Gastrocnemius medialis (tissue), 4 donors: ENCODE data around the gene PTPRM. TPM values are rescaled to one million over a fixed set of nuclear protein-coding genes. Genes with fewer than 3 reads are reported as not detected.

Source experiments
- ATAC-seq, 2 donors: fragments of 150-250 bp; one replicate each; pipeline ENCODE4 v1.9.1; 2016
- DNase-seq, 2 donors: peaks; one replicate each; pipeline ENCODE4 v3.0.0-alpha.2; 2019
- H3K27ac ChIP-seq, 4 donors: fragments of 200-600 bp; sonication (generic); 1 replicate in 1 of 4; 2 replicates in 3 of 4; pipeline ENCODE4 v1.5.1; 2016 to 2018; ENCODE audit warnings: mild to moderate bottlenecking in 2 of 4, moderate library complexity in 1 of 4
- H3K27me3 ChIP-seq, 3 donors: fragments of 200-600 bp; sonication (generic) in 2 of 3; 1 replicate in 1 of 3; 2 replicates in 2 of 3; pipeline versions ENCODE4 v1.5.1 to v1.6.0; 2016 to 2019; ENCODE audit warnings: mild to moderate bottlenecking in 1 of 3, moderate library complexity in 1 of 3
- H3K36me3 ChIP-seq, 2 donors: fragments of 200-600 bp; sonication (generic) in 1 of 2; one replicate each; pipeline ENCODE4 v1.5.1; 2017 to 2018
- H3K4me1 ChIP-seq, 2 donors: fragments of 200-600 bp; sonication (generic) in 1 of 2; one replicate each; pipeline ENCODE4 v1.5.1; 2016 to 2017; ENCODE audit warnings: mild to moderate bottlenecking in 2 of 2
- H3K4me3 ChIP-seq, 4 donors: fragments of 200-600 bp; sonication (generic) in 3 of 4; 1 replicate in 1 of 4; 2 replicates in 3 of 4; pipeline ENCODE4 v1.5.1; 2016 to 2019; ENCODE audit warnings: mild to moderate bottlenecking in 2 of 4
- H3K9me3 ChIP-seq, 3 donors: fragments of 200-600 bp; sonication (generic) in 2 of 3; 1 replicate in 1 of 3; 2 replicates in 2 of 3; pipeline ENCODE4 v1.5.1; 2016 to 2019
- CTCF ChIP-seq, 5 experiments: fragments of 450-650 bp in 3 of 5; fragments of 200-600 bp in 2 of 5; sonication (generic) in 2 of 5; IDR thresholded peaks in 4 of 5; conservative IDR thresholded peaks in 1 of 5; 1 replicate in 4 of 5; 2 replicates in 1 of 5; pipeline ENCODE4 v1.5.1; 2016 to 2019; ENCODE audit warnings: antibody characterized with exemption in 5 of 5, mild to moderate bottlenecking in 3 of 5, moderate library complexity in 3 of 5
- POLR2A ChIP-seq, 2 donors: fragments of 450-650 bp; IDR thresholded peaks; one replicate each; pipeline ENCODE4 v1.6.1; 2017; ENCODE audit warnings: antibody characterized with exemption in 2 of 2, mild to moderate bottlenecking in 2 of 2, moderate library complexity in 2 of 2
- in situ Hi-C, 4 donors: fragments of 200-750 bp; cut with MboI; loops; one replicate each; pipeline versions ENCODE4 v1.15.0 to v1.8.0; 2017; ENCODE audit warnings: low sequenced_read_pairs in 4 of 4
- intact Hi-C: fragments of 100-400 bp; cut with DNase I; formaldehyde crosslinking; loops from one replicate; pipeline ENCODE4 v1.15.1; 2023; ENCODE audit warnings: low total_unique reads
- total RNA-seq, 4 donors: library from RNA; depleted of rRNA; stranded (reverse); fragments of >200 nt; gene quantifications; one replicate each; pipeline versions ENCODE4 v1.1.0 to v1.2.3, GENCODE V29; 2016

PTPRM gene
- total RNA-seq, 4 donors from 2014 or later, result 52.6 to 79.3 (median 63.8) TPM

GRCh38 chr18:8339952-8340351, 772.8 kb downstream of the PTPRM start:
- H3K4me3 ChIP-seq, result no peak overlapping the region
- no peaks in the 10 kb centered on the region for H3K9me3 ChIP-seq
- H3K27ac ChIP-seq, result no peak overlapping the region
- H3K27me3 ChIP-seq, result no peaks in the 10 kb centered on the region
- no peak for ATAC-seq
- H3K36me3 ChIP-seq, result no peaks in the 10 kb centered on the region
- DNase-seq, result no peak
- peaks cover 0 to 4% of the 10 kb centered on the region in 2 donors for H3K4me1 ChIP-seq
- in situ Hi-C loops, result no loop called here
- TF ChIP-seq POLR2A (IDR thresholded peaks at IDR 0.05) (no peak), CTCF (IDR thresholded peaks at IDR 0.05 in 4 of 5, conservative IDR thresholded peaks at IDR 0.05 in 1 of 5) (no peak)
- intact Hi-C loops, result no loop called here

- DNase-seq (no peak), ATAC-seq (no peak)
- Histone ChIP-seq H3K36me3 (no peaks in the 10 kb centered on the region), H3K4me1 (peaks cover 0 to 4% of the 10 kb centered on the region in 2 donors), H3K4me3 (no peak overlapping the region), H3K27ac (no peak overlapping the region), H3K27me3 (no peaks in the 10 kb centered on the region), H3K9me3 (no peaks in the 10 kb centered on the region)
- intact Hi-C loops (no loop called here), in situ Hi-C loops (no loop called here)
- TF ChIP-seq POLR2A (IDR thresholded peaks at IDR 0.05), result no peak
These were observed 774.5 kb downstream of the PTPRM start for GRCh38 chr18:8341481-8342230.

GRCh38 chr18:8348051-8348720, 781.1 kb downstream of the PTPRM start:
- no peak for DNase-seq
- Histone ChIP-seq H3K27ac (no peak overlapping the region), H3K36me3 (no peaks in the 10 kb centered on the region), H3K4me3 (no peak overlapping the region), H3K4me1 (no peaks in the 10 kb centered on the region), H3K27me3 (no peaks in the 10 kb centered on the region), H3K9me3 (no peaks in the 10 kb centered on the region)
- ATAC-seq, result no peak
- in situ Hi-C loops (no loop called here), intact Hi-C loops (no loop called here)
- no peak for TF ChIP-seq CTCF (IDR thresholded peaks at IDR 0.05 in 4 of 5, conservative IDR thresholded peaks at IDR 0.05 in 1 of 5)
- no peak for TF ChIP-seq POLR2A (IDR thresholded peaks at IDR 0.05)

GRCh38 chr18:8349608-8350323, 782.6 kb downstream of the PTPRM start:
- DNase-seq, result no peak
- no peak overlapping the region for H3K27ac ChIP-seq
- no peaks in the 10 kb centered on the region for H3K4me1 ChIP-seq
- in situ Hi-C loops (no loop called here), intact Hi-C loops (no loop called here)
- no peak for ATAC-seq
- no peaks in the 10 kb centered on the region for H3K36me3 ChIP-seq
- no peaks in the 10 kb centered on the region for H3K9me3 ChIP-seq
- no peak overlapping the region for H3K4me3 ChIP-seq
- TF ChIP-seq POLR2A (IDR thresholded peaks at IDR 0.05) (no peak), CTCF (IDR thresholded peaks at IDR 0.05 in 4 of 5, conservative IDR thresholded peaks at IDR 0.05 in 1 of 5) (no peak)
- no peaks in the 10 kb centered on the region for H3K27me3 ChIP-seq

GRCh38 chr18:8350628-8351027, 783.5 kb downstream of the PTPRM start:
- Histone ChIP-seq H3K36me3 (no peaks in the 10 kb centered on the region), H3K4me1 (no peaks in the 10 kb centered on the region), H3K9me3 (no peaks in the 10 kb centered on the region), H3K27ac (no peak overlapping the region), H3K4me3 (no peak overlapping the region), H3K27me3 (no peaks in the 10 kb centered on the region)
- DNase-seq (no peak), ATAC-seq (no peak)
- TF ChIP-seq POLR2A (IDR thresholded peaks at IDR 0.05), result no peak
- intact Hi-C loops, result no loop called here
- in situ Hi-C loops, result no loop called here
